CD4-positive, alpha-beta T cell treated with Interleukin-15 for 1 hour (primary cell): ENCODE data around the gene MEAK7.

Experiments used
- DNase-seq: peaks from one replicate; pipeline ENCODE4 v3.0.0-alpha.2; 2020

Gene MEAK7

GRCh38 chr16:84462296-84463210 lies 41.9 kb downstream of the MEAK7 start:
- DNase-seq, result no peak

GRCh38 chr16:84461413-84462295 lies 42.8 kb downstream of the MEAK7 start:
- DNase-seq, result no peak

GRCh38 chr16:84461029-84461412 lies 43.4 kb downstream of the MEAK7 start:
- no peak for DNase-seq

GRCh38 chr16:84460406-84461028 lies 43.9 kb downstream of the MEAK7 start:
- DNase-seq, result no peak

- DNase-seq, result no peak
These were observed 44.5 kb downstream of the MEAK7 start for GRCh38 chr16:84459941-84460405.

GRCh38 chr16:84459533-84459894 lies 44.9 kb downstream of the MEAK7 start:
- DNase-seq, result no peak

GRCh38 chr16:84458606-84459532 lies 45.6 kb downstream of the MEAK7 start:
- DNase-seq, result no peak

- DNase-seq, result no peak
These were observed 49.4 kb downstream of the MEAK7 start for GRCh38 chr16:84455031-84455430.
